Measurements from ENCODE around the gene KMT2D.

Gene KMT2D

GRCh38 chr12:49041881-49042484 lies 18.6 kb downstream of the KMT2D start:
- Histone ChIP-seq H3K27me3 (ENCODE audit: insufficient read depth, low read length) (no peaks in the 10 kb centered on the region), H3K9me2 (ENCODE audit: low read depth, low read length) (no peaks in the 10 kb centered on the region), H3K79me2 (ENCODE audit: insufficient read depth, low read length) (no peaks in the 10 kb centered on the region), H3K4me2 (ENCODE audit: low read length) (no peak overlapping the region), H3K9me3 (ENCODE audit: low read length) (no peaks in the 10 kb centered on the region), H4K20me1 (ENCODE audit: insufficient read depth, low read length) (no peaks in the 10 kb centered on the region), H3K9ac (ENCODE audit: low read length) (no peak overlapping the region), H3F3A (ENCODE audit: insufficient read depth, low read length) (no peaks in the 10 kb centered on the region), H2AFZ (ENCODE audit: low read length) (no peak overlapping the region), H3K4me1 (ENCODE audit: insufficient read depth, low read length, severe bottlenecking) (no peaks in the 10 kb centered on the region), H3K4me3 (ENCODE audit: low read depth, low read length, poor library complexity, severe bottlenecking) (no peak overlapping the region), H3K27ac (ENCODE audit: low read depth, low read length, poor library complexity, severe bottlenecking) (no peak overlapping the region), H3K36me3 (ENCODE audit: insufficient read depth, low read length) (peaks cover 98% of the 10 kb centered on the region)
- TF ChIP-seq CTCF (IDR thresholded peaks at IDR 0.05; ENCODE audit: low read length) (no peak), EZH2 (IDR thresholded peaks at IDR 0.05; ENCODE audit: borderline replicate concordance, low read length) (no peak)

- Histone ChIP-seq H3K27me3 (ENCODE audit: insufficient read depth, low read length) (no peaks in the 10 kb centered on the region), H3K9ac (ENCODE audit: low read length) (no peak overlapping the region), H3K4me2 (ENCODE audit: low read length) (no peak overlapping the region), H3K9me3 (ENCODE audit: low read length) (no peaks in the 10 kb centered on the region), H2AFZ (ENCODE audit: low read length) (no peak overlapping the region), H3K36me3 (ENCODE audit: insufficient read depth, low read length) (peaks cover 97% of the 10 kb centered on the region), H3F3A (ENCODE audit: insufficient read depth, low read length) (no peaks in the 10 kb centered on the region), H3K79me2 (ENCODE audit: insufficient read depth, low read length) (no peaks in the 10 kb centered on the region), H3K4me1 (ENCODE audit: insufficient read depth, low read length, severe bottlenecking) (no peaks in the 10 kb centered on the region), H4K20me1 (ENCODE audit: insufficient read depth, low read length) (no peaks in the 10 kb centered on the region), H3K4me3 (ENCODE audit: low read depth, low read length, poor library complexity, severe bottlenecking) (no peak overlapping the region), H3K27ac (ENCODE audit: low read depth, low read length, poor library complexity, severe bottlenecking) (no peak overlapping the region), H3K9me2 (ENCODE audit: low read depth, low read length) (no peaks in the 10 kb centered on the region)
- no peak for TF ChIP-seq EZH2 (IDR thresholded peaks at IDR 0.05; ENCODE audit: borderline replicate concordance, low read length)
- TF ChIP-seq CTCF (IDR thresholded peaks at IDR 0.05; ENCODE audit: low read length): no peak
Observed at GRCh38 chr12:49041036-49041880, 19.3 kb downstream of the KMT2D start.

- Histone ChIP-seq H3K4me2 (ENCODE audit: low read length) (no peak overlapping the region), H3K9me2 (ENCODE audit: low read depth, low read length) (no peaks in the 10 kb centered on the region), H3K27ac (ENCODE audit: low read depth, low read length, poor library complexity, severe bottlenecking) (no peak overlapping the region), H3K27me3 (ENCODE audit: insufficient read depth, low read length) (no peaks in the 10 kb centered on the region), H3K4me1 (ENCODE audit: insufficient read depth, low read length, severe bottlenecking) (no peaks in the 10 kb centered on the region), H4K20me1 (ENCODE audit: insufficient read depth, low read length) (no peaks in the 10 kb centered on the region), H3K9me3 (ENCODE audit: low read length) (no peaks in the 10 kb centered on the region), H3K36me3 (ENCODE audit: insufficient read depth, low read length) (peaks cover 95% of the 10 kb centered on the region), H2AFZ (ENCODE audit: low read length) (no peak overlapping the region), H3F3A (ENCODE audit: insufficient read depth, low read length) (no peaks in the 10 kb centered on the region), H3K4me3 (ENCODE audit: low read depth, low read length, poor library complexity, severe bottlenecking) (no peak overlapping the region), H3K79me2 (ENCODE audit: insufficient read depth, low read length) (no peaks in the 10 kb centered on the region), H3K9ac (ENCODE audit: low read length) (no peak overlapping the region)
- no peak for TF ChIP-seq CTCF (IDR thresholded peaks at IDR 0.05; ENCODE audit: low read length)
- TF ChIP-seq EZH2 (IDR thresholded peaks at IDR 0.05; ENCODE audit: borderline replicate concordance, low read length): no peak
Observed at GRCh38 chr12:49040364-49040855, 20.2 kb downstream of the KMT2D start.
